HUES64 (cell line): ENCODE data around the gene MAN1B1.

Source experiments
- H3K27ac ChIP-seq: 2 replicates; pipeline ENCODE4 v1.7.0; 2013; ENCODE audit warnings: low read depth, low read length, inconsistent platforms
- H3K27me3 ChIP-seq: 2 replicates; pipeline ENCODE4 v1.6.1; 2013; ENCODE audit warnings: mild to moderate bottlenecking, low read length; ENCODE audit not compliant: insufficient read depth
- H3K36me3 ChIP-seq: 2 replicates; pipeline ENCODE4 v1.6.1; 2013; ENCODE audit warnings: mild to moderate bottlenecking, low read length; ENCODE audit not compliant: insufficient read depth
- H3K4me1 ChIP-seq: 2 replicates; pipeline ENCODE4 v1.6.1; 2013; ENCODE audit warnings: mild to moderate bottlenecking, low read length, moderate library complexity; ENCODE audit not compliant: insufficient read depth
- H3K4me3 ChIP-seq: 2 replicates; pipeline ENCODE4 v1.5.1; 2013; ENCODE audit warnings: mild to moderate bottlenecking, low read length, moderate library complexity
- H3K9ac ChIP-seq: 2 replicates; pipeline ENCODE4 v1.6.1; 2013; ENCODE audit warnings: mild to moderate bottlenecking, low read depth, low read length
- H3K9me3 ChIP-seq: 2 replicates; pipeline ENCODE4 v1.6.1; 2013; ENCODE audit warnings: low read depth, low read length; ENCODE audit not compliant: insufficient read depth
- WGBS: fragments of 150-250, 120-280 bp; methylation state at CpG from one replicate; pipeline ENCODE4 v1.1.7; 2013; ENCODE audit warnings: missing lambda C conversion rate; 5-methylcytosine and 5-hydroxymethylcytosine counted together

Gene MAN1B1

DNA sequence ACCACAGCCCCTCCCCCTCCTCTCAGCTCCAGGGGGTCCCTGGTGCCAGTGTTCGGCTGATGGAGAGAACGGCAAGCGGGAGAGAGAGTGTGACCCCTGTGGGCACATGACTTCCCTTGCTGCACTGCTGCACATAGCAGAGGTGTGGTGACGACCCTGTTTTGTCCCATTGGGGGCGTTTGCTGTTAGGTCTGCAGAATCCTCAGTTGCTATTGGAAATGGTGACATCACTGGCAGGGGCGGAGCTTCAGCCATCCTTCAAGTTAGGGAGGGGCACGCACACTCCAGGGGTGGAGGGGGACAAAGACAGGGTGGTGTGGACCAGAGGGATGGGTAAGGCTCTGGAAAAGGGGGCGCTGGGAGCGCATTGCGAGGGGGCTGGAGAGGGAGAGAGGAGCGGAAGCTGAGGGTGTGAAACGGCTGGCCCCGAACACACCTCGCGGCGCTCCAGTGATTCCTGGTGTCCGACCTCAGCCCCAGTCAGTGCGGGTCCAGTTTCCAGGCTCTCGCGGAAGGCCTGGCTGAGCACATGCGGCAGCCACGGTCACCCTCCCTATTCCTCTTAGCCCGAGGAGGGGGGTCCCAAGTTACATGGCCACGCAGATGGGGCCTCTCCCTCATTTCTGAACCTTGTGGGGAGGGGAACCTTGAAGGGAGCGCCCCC, 51.4 kb downstream of the MAN1B1 start:
- Histone ChIP-seq H3K27ac (no peak overlapping the region), H3K36me3 (no peaks in the 10 kb centered on the region), H3K9me3 (no peaks in the 10 kb centered on the region), H3K27me3 (peaks cover 83% of the 10 kb centered on the region), H3K4me1 (no peaks in the 10 kb centered on the region), H3K9ac (no peak overlapping the region), H3K4me3 (peak overlapping the region; percentile 28; the same call in 1 of the 2 replicates)
- 15% methylated on average over 25 of the region's 25 CpGs for WGBS

DNA sequence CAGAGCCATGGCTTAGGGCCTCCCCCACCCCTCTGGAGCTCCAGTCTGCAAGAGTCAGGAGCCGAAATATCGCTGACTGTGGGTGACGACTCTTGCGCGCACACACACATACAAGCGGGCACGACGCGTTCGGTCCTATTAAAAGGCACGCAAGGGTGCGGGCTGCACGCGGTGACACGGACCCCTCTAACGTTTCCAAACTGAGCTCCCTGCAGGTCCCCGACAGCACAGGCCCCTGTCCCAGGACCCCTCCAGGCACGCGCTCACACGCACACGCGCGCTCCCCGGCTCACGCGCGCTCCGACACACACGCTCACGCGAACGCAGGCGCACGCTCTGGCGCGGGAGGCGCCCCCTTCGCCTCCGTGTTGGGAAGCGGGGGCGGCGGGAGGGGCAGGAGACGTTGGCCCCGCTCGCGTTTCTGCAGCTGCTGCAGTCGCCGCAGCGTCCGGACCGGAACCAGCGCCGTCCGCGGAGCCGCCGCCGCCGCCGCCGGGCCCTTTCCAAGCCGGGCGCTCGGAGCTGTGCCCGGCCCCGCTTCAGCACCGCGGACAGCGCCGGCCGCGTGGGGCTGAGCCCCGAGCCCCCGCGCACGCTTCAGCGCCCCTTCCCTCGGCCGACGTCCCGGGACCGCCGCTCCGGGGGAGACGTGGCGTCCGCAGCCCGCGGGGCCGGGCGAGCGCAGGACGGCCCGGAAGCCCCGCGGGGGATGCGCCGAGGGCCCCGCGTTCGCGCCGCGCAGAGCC, 52.1 kb downstream of the MAN1B1 start, which contains the start of gene GRIN1:
TSS of gene GRIN1 (plus strand) at position 433 of the 746 bp plus-strand sequence. CDS start 333 bp downstream, outside the sequence.
- H3K27ac ChIP-seq, result no peak within 1 kb of the TSS
- H3K27me3 ChIP-seq, result peaks cover 87% of the 10 kb centered on the region
- H3K9ac ChIP-seq, result no peak within 1 kb of the TSS
- 11% methylated on average over 104 of the region's 104 CpGs for WGBS
- no peaks in the 10 kb centered on the region for H3K9me3 ChIP-seq
- H3K36me3 ChIP-seq, result no peaks in the 10 kb centered on the region
- H3K4me3 ChIP-seq, result peak within 1 kb of the TSS; percentile 28; the same call in 1 of the 2 replicates
- H3K4me1 ChIP-seq, result no peaks in the 10 kb centered on the region

DNA sequence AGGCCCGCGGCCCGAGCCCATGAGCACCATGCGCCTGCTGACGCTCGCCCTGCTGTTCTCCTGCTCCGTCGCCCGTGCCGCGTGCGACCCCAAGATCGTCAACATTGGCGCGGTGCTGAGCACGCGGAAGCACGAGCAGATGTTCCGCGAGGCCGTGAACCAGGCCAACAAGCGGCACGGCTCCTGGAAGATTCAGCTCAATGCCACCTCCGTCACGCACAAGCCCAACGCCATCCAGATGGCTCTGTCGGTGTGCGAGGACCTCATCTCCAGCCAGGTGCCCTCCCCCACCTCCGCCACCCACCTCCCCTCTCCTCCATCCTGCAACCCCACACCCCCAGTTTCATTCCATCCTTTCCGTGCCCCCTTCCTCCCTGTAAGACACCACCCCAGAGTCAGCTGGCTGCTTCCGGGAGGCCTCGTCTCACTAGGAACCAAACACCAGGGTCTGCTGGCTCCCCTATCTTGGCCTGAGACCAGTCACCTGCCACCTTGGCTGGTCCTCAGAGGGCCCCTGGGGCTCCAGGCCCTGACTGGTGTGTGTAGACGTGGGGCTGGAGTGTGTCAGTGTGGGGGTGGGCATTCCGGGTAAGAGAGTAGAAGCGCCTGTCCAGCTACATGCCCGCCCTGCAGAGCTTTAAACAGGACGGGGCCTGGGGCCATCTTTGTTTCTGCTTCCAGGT, 52.8 kb downstream of the MAN1B1 start:
- Histone ChIP-seq H3K9me3 (no peaks in the 10 kb centered on the region), H3K27me3 (peaks cover 91% of the 10 kb centered on the region), H3K9ac (no peak overlapping the region), H3K27ac (no peak overlapping the region), H3K4me3 (no peak overlapping the region; the same call in 1 of the 2 replicates), H3K4me1 (no peaks in the 10 kb centered on the region), H3K36me3 (no peaks in the 10 kb centered on the region)
- 39% methylated on average over 37 of the region's 37 CpGs for WGBS

DNA sequence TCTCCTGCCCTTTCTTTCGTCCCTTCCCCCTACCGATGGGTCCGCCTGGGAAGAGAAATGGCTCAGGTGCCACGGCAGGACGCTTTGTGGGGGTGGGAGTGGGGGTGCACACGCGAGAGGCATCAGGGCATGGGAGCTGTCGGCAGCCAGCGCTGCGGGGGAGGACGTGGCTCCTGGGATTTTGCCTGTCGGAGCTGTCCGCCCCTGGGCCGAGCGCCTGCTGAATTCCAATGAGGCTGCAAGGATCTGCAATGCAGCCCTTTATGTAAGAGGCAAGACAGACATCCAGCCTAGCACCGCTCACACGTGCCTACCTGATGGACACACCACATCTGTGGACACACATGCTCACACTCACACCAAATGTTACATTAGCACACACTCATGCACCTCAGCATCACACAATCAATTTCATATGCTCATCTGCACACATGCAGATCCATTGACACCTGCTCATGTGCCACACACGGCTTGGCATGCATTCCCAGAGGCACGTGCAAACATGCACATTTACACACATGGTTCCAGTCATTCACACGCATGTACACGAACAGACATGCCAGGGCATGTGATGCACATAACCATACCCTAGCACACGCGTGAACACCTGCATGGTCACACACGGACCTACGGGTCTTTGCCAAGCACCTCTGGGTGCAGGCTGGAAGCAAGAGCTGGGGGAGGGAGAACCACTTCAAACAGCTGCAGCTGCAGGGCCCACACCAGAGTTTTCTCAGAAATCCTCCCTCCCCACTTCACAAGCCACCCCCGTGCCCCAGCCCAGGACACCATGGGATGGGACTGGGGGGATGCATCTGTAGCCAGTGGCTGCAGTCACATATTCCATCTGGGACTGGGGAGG, 53.6 kb downstream of the MAN1B1 start:
- Histone ChIP-seq H3K4me3 (no peak overlapping the region), H3K27ac (no peak overlapping the region), H3K4me1 (no peaks in the 10 kb centered on the region), H3K27me3 (peaks cover 86% of the 10 kb centered on the region), H3K9me3 (no peaks in the 10 kb centered on the region), H3K9ac (no peak overlapping the region), H3K36me3 (no peaks in the 10 kb centered on the region)
- WGBS, result 63% methylated on average over 26 of the region's 26 CpGs

DNA sequence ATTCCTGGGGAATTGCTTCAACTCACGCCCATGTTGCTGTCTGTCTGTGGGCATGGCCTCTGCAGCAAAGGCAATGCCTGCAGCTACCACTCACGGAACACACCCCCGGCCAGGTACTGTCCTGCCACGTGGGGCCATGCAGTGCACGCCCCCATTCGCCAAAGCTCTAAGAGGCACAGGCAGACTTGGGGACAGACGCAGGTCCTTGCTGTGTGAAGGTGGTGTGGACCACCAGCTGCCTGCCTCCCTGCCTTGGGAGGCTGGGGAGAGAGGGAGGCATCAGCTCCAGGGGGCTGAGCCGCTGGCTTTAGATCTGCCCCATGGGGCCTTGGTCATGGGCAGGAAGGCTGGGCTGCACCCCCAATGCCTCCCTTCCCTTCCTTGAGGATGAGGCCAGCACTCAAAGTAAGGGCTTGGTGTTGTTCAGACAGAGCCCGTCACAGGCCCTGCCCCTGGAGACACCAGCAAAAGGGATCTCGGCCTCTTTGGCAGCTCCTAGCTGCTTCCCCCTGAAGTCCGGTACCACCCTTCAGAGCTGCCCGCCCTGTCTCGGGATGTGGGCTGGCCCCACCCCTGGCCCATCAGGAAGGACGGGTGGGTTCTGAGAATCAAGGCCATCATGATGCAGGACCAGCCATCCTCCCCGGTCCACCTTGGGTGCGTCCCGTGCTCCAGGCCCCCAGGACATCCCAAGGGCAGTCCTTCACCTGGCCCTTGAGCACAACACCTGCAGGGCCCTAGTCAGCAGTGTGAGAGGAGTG, 54.4 kb downstream of the MAN1B1 start:
- H3K27me3 ChIP-seq, result peaks cover 86% of the 10 kb centered on the region
- H3K4me1 ChIP-seq, result no peaks in the 10 kb centered on the region
- H3K36me3 ChIP-seq, result no peaks in the 10 kb centered on the region
- no peak overlapping the region for H3K4me3 ChIP-seq
- WGBS, result 79% methylated on average over 17 of the region's 17 CpGs
- no peak overlapping the region for H3K9ac ChIP-seq
- no peaks in the 10 kb centered on the region for H3K9me3 ChIP-seq
- H3K27ac ChIP-seq, result no peak overlapping the region

DNA sequence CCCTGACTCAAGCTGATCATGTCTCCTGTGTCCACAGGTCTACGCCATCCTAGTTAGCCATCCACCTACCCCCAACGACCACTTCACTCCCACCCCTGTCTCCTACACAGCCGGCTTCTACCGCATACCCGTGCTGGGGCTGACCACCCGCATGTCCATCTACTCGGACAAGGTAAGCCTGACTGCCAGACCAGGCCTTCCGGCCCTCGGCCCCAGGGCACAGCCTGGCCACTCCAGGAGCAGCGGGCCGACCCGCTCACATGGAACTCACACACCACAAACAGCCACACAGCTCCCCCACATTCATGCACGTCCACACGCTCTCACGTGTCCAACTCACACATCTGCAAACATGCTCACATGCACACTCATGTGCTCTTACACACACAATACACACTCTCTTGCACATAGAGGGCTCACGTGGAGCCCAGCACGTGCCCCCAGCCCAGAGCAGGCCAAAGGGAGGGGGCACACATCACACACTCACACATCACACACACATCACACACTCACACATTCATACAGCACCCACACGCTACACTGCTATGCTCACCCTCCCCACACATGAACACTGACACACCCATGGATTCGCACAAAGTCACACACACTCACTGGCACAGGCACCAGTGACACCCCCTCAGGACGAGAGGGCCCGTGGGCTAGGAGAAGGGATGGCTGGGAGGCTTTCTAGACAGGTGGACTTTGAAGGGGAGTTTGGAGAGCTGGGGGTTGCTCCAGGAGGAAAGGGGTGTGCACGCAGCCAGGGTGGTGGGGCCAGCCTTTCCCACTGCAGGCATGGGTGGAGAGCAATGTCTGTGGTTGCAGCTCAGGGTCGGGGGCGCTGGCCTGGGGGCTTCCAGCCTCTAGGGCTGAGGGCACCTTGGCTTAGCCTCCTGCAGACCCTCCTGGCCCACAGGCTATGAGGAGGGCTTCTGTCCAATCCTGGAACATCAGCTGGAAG, 55.5 kb downstream of the MAN1B1 start:
- Histone ChIP-seq H3K4me3 (no peak overlapping the region), H3K27ac (no peak overlapping the region), H3K27me3 (peaks cover 81% of the 10 kb centered on the region), H3K36me3 (no peaks in the 10 kb centered on the region), H3K9me3 (no peaks in the 10 kb centered on the region), H3K4me1 (no peaks in the 10 kb centered on the region), H3K9ac (no peak overlapping the region)
- whole genome bisulfite sequencing, result 80% methylated on average over 24 of the region's 24 CpGs

DNA sequence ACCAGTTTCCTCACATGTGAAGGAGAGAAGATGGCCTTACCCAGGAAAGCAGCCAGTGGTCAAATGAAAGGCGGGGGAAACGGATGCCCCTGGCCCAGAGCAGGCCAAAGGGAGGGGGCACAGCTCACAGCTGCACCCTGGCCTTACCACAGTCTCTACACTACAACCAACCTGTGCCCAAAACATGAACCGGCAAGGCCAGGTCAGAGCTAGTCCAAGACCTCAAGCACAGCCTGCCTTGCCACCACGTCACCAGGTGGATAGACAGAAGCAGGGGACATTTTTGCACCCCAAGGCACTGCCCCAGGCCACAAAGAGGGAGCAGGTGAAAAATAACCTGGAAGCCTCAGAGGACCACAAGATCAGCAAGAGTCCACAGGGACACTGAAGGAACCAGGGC, 56.7 kb downstream of the MAN1B1 start:
- no peaks in the 10 kb centered on the region for H3K36me3 ChIP-seq
- 55% methylated on average over 4 of the region's 4 CpGs for WGBS
- H3K4me1 ChIP-seq, result no peaks in the 10 kb centered on the region
- no peak overlapping the region for H3K9ac ChIP-seq
- H3K4me3 ChIP-seq, result no peak overlapping the region
- H3K27ac ChIP-seq, result no peak overlapping the region
- H3K27me3 ChIP-seq, result peaks cover 72% of the 10 kb centered on the region
- no peaks in the 10 kb centered on the region for H3K9me3 ChIP-seq

DNA sequence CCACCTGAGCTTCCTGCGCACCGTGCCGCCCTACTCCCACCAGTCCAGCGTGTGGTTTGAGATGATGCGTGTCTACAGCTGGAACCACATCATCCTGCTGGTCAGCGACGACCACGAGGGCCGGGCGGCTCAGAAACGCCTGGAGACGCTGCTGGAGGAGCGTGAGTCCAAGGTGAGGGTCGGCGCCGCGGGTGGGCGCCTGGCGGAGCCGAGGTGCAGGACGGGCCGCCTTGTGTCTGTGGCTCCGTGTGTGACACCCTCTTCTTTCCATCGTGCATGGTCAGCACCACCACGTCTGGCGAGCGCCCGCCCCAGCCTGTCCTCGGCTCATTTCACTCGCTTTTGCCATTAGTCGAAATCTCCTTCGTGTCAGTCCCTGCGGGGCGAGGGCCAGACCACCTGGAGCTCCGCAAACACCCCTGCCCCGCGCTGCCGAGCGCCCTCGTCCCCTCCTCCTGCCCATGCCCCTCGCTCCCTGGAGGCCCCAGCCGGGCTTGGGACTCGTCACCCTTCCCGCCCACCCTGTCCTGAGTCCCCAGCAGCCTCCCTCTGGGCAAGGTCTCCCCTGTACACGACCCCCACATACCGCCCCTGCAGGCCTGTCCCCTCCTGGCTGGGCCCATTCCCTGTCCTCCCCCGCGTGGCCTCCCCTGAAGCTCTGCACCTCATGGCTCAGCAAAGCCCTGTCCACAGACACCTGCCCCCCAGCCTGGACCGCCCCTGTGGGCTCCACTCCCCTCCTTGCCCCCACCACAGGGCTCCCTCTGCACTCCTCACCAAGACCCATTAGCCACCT, 59.1 kb downstream of the MAN1B1 start:
- Histone ChIP-seq H3K36me3 (no peaks in the 10 kb centered on the region), H3K4me3 (no peak overlapping the region), H3K9me3 (no peaks in the 10 kb centered on the region), H3K9ac (no peak overlapping the region), H3K4me1 (no peaks in the 10 kb centered on the region), H3K27ac (no peak overlapping the region), H3K27me3 (peaks cover 47% of the 10 kb centered on the region)
- WGBS, result 52% methylated on average over 49 of the region's 49 CpGs

DNA sequence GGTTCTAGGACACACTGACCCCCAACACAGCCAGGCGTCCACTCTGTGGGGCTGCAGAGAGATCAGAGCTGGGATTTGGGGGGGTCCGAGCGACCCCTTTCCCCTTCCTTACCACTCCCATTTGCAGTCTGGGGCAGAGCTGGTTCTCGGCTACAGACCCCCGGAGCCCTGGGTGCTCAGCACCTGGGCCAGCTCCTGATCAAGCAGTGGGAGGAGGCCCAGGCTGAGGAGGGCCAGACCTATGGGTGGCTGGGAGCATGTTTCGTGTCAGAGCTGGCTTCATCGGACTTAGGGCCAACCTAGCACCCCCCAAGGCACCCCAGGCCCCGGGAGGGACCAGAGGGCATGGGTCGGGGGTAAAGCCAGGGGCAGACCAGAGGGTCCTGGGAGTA, 59.7 kb downstream of the MAN1B1 start:
- WGBS, result 81% methylated on average over 8 of the region's 9 CpGs
- H3K27me3 ChIP-seq, result peaks cover 41% of the 10 kb centered on the region
- H3K9ac ChIP-seq, result no peak overlapping the region
- H3K9me3 ChIP-seq, result no peaks in the 10 kb centered on the region
- H3K27ac ChIP-seq, result no peak overlapping the region
- no peaks in the 10 kb centered on the region for H3K36me3 ChIP-seq
- no peak overlapping the region for H3K4me3 ChIP-seq
- no peaks in the 10 kb centered on the region for H3K4me1 ChIP-seq
